HepG2 (cell line): Measurements from ENCODE around the gene HK3. TPM values are rescaled to one million over a fixed set of nuclear protein-coding genes. Genes with fewer than 3 reads are reported as not detected.

Experiments used
- ATAC-seq: fragments of 200-7000 bp; cut with Tn5 transposase; 3 replicates; pipeline ENCODE4 v1.9.1; 2020; ENCODE audit warnings: mild to moderate bottlenecking, moderate library complexity
- BruUV-seq: library from RNA; stranded (reverse); fragments of 400-500 nt; replicated peaks from 2 replicates; lab custom pipeline; 2021; lab: Mats Ljungman, UMichigan
- CTCF ChIA-PET: fragments of 300-600 bp; formaldehyde crosslinking; extraction: SDS; loops from one replicate; lab custom pipeline; 2021; ENCODE audit warnings: low total read pairs, inconsistent platforms, low intra/inter-chr PET ratio; lab: Yijun Ruan, JAX
- POLR2A ChIA-PET: fragments of 350-600 bp; sonication (Branson Sonifier 250); formaldehyde crosslinking; loops from one replicate; lab custom pipeline; 2020; ENCODE audit warnings: antibody characterized with exemption, inconsistent platforms; lab: Yijun Ruan, JAX
- DNase-seq: peaks from one replicate; pipeline ENCODE4 v3.0.0-alpha.2; 2015; ENCODE audit warnings: low spot score
- FAIRE-seq: peaks from 3 replicates; lab custom pipeline; 2011; peaks lifted over from hg19 to GRCh38; lab: Jason Lieb, UNC
- H2AFZ ChIP-seq: one replicate; pipeline ENCODE4 v1.6.1; 2011; ENCODE audit warnings: low read length, inconsistent platforms
- H3K27ac ChIP-seq: fragments of 300-600 bp; 3 replicates; pipeline ENCODE4 v1.8.0; 2011; ENCODE audit warnings: mixed run types, mild to moderate bottlenecking, mixed read lengths, low read length, inconsistent platforms; ENCODE audit not compliant: insufficient read depth; ENCODE audit errors: extremely low read length
- H3K27me3 ChIP-seq, 2 experiments: fragments of 200-600 bp in 1 of 2; 2 replicates in 1 of 2; 3 replicates in 1 of 2; pipeline versions ENCODE4 v1.6.0 to v1.8.0; 2011; ENCODE audit warnings: low read length in 2 of 2, mild to moderate bottlenecking in 2 of 2, moderate library complexity in 2 of 2, inconsistent platforms in 1 of 2; ENCODE audit not compliant: insufficient read depth in 2 of 2, control insufficient read depth in 1 of 2
- H3K36me3 ChIP-seq, 2 experiments: fragments of 200-600 bp in 1 of 2; replicated peaks in 1 of 2; 2 replicates in 1 of 2; 3 replicates in 1 of 2; pipeline versions ENCODE4 v1.5.1 to v1.8.0; 2011; ENCODE audit warnings: low read length in 2 of 2, inconsistent platforms in 1 of 2; ENCODE audit not compliant: insufficient read depth in 2 of 2, control insufficient read depth in 1 of 2
- H3K4me1 ChIP-seq: 2 replicates; pipeline ENCODE4 v1.5.1; 2012; ENCODE audit warnings: low read length, inconsistent platforms; ENCODE audit not compliant: insufficient read depth
- H3K4me2 ChIP-seq: 2 replicates; pipeline ENCODE4 v1.6.0; 2011; ENCODE audit warnings: low read depth, low read length, inconsistent platforms
- H3K4me3 ChIP-seq, 3 experiments: fragments of 200-600 bp in 1 of 3; sonication (generic), shearing (Covaris generic) in 1 of 3; replicated peaks in 1 of 3; 2 replicates each; pipeline ENCODE4 v1.5.1; 2011 to 2016; ENCODE audit warnings: low read length in 3 of 3, inconsistent platforms in 2 of 3, low read depth in 2 of 3, mild to moderate bottlenecking in 2 of 3, control low read depth in 1 of 3, mixed read lengths in 1 of 3; ENCODE audit not compliant: insufficient read depth in 1 of 3
- H3K79me2 ChIP-seq: one replicate; pipeline ENCODE4 v1.6.1; 2011; ENCODE audit warnings: low read length, inconsistent platforms; ENCODE audit not compliant: insufficient read depth
- H3K9ac ChIP-seq: 2 replicates; pipeline ENCODE4 v1.6.0; 2011; ENCODE audit warnings: mild to moderate bottlenecking, low read depth, low read length, inconsistent platforms; ENCODE audit not compliant: insufficient read depth
- H3K9me3 ChIP-seq: 2 replicates; pipeline ENCODE4 v1.5.1; 2012; ENCODE audit warnings: mild to moderate bottlenecking, low read length
- H4K20me1 ChIP-seq: 2 replicates; pipeline ENCODE4 v1.6.0; 2011; ENCODE audit warnings: inconsistent platforms, mild to moderate bottlenecking, low read length, moderate library complexity; ENCODE audit not compliant: insufficient read depth
- CAMTA2 ChIP-seq: sonication (generic); formaldehyde crosslinking; IDR thresholded peaks from 2 replicates; pipeline ENCODE4 v1.4.0; 2020; ENCODE audit warnings: mild to moderate bottlenecking, missing genetic modification reagents, borderline replicate concordance
- EHMT2 ChIP-seq: fragments of 200-600 bp; sonication (generic); IDR thresholded peaks from 2 replicates; pipeline ENCODE4 v1.7.0; 2017; ENCODE audit warnings: antibody characterized with exemption, low read depth, low read length, borderline replicate concordance
- GLI4 ChIP-seq: sonication (generic); formaldehyde crosslinking; IDR thresholded peaks from 2 replicates; pipeline ENCODE4 v1.5.1; 2020; ENCODE audit warnings: missing genetic modification reagents, mild to moderate bottlenecking, moderate library complexity, borderline replicate concordance
- MIXL1 ChIP-seq: IDR thresholded peaks from 2 replicates; pipeline ENCODE4 v1.6.1; 2016
- MNT ChIP-seq: fragments of 450-650 bp; IDR thresholded peaks from 2 replicates; pipeline ENCODE4 v1.6.1; 2016
- REL ChIP-seq: sonication (generic); formaldehyde crosslinking; conservative IDR thresholded peaks from 2 replicates; pipeline ENCODE4 v1.8.0; 2022; ENCODE audit warnings: mild to moderate bottlenecking, missing genetic modification reagents, moderate library complexity
- RFXANK ChIP-seq: IDR thresholded peaks from 2 replicates; pipeline ENCODE4 v1.6.1; 2016
- SCMH1 ChIP-seq: sonication (generic); formaldehyde crosslinking; IDR thresholded peaks from 2 replicates; pipeline ENCODE4 v1.9.0; 2021; ENCODE audit warnings: missing genetic modification reagents, mild to moderate bottlenecking, borderline replicate concordance
- SNAPC2 ChIP-seq: sonication (generic); formaldehyde crosslinking; IDR thresholded peaks from 2 replicates; pipeline ENCODE4 v1.8.1; 2022; ENCODE audit warnings: mild to moderate bottlenecking, missing genetic modification reagents
- TAF15 ChIP-seq: fragments of 200-400 bp; formaldehyde crosslinking; IDR thresholded peaks from one replicate; pipeline ENCODE4 v1.6.1; 2018; ENCODE audit warnings: mild to moderate bottlenecking, low read depth, low read length; ENCODE audit not compliant: poor library complexity, severe bottlenecking
- TBL1XR1 ChIP-seq: fragments of 150-350 bp; IDR thresholded peaks from 2 replicates; pipeline ENCODE4 v1.6.1; 2014; ENCODE audit warnings: borderline replicate concordance, low read length; ENCODE audit not compliant: partially characterized antibody
- THAP11 ChIP-seq: IDR thresholded peaks from 2 replicates; pipeline ENCODE4 v1.6.1; 2016; ENCODE audit warnings: missing biosample characterization, missing genetic modification reagents
- ZBTB44 ChIP-seq: sonication (generic); formaldehyde crosslinking; IDR thresholded peaks from 2 replicates; pipeline ENCODE4 v1.4.0; 2020; ENCODE audit warnings: missing genetic modification reagents
- ZNF749 ChIP-seq: sonication (generic); formaldehyde crosslinking; IDR thresholded peaks from 2 replicates; pipeline ENCODE4 v1.8.0; 2022; ENCODE audit warnings: mild to moderate bottlenecking, missing genetic modification reagents, moderate library complexity, borderline replicate concordance
- ZNF790 ChIP-seq: sonication (generic); formaldehyde crosslinking; IDR thresholded peaks from 2 replicates; pipeline ENCODE4 v1.8.0; 2022; ENCODE audit warnings: missing genetic modification reagents, mild to moderate bottlenecking, borderline replicate concordance
- ZNF850 ChIP-seq: sonication (generic); formaldehyde crosslinking; conservative IDR thresholded peaks from 2 replicates; pipeline ENCODE4 v1.9.0; 2021; ENCODE audit warnings: mild to moderate bottlenecking, missing genetic modification reagents
- in situ Hi-C: cut with HindIII; loops from 2 replicates; pipeline ENCODE4 v1.10.0; 2017; ENCODE audit warnings: low pct_unique_long_range_greater_than_20kb; ENCODE audit not compliant: extremely low pct_ligation_motif_present
- intact Hi-C: fragments of 100-400 bp; cut with micrococcal nuclease; formaldehyde crosslinking; loops from one replicate; pipeline ENCODE4 v1.10.0; 2022; ENCODE audit not compliant: unreplicated experiment
- polyA plus RNA-seq, 8 experiments: library from polyadenylated mRNA; depleted of rRNA in 3 of 8; stranded (reverse) in 7 of 8; unstranded in 1 of 8; fragments of >200 nt; fragmentation: Illumina TruSeq in 4 of 8; extraction: Trizol in 4 of 8; gene quantifications; 2 replicates each; pipeline versions ENCODE4 v1.2.1 to v1.2.3, GENCODE V29; 2011 to 2016; ENCODE audit warnings: low read depth in 4 of 8, missing spikeins in 1 of 8, mixed read lengths in 1 of 8; ENCODE audit not compliant: insufficient read depth in 1 of 8
- total RNA-seq, 5 experiments: library from RNA; depleted of rRNA; stranded (reverse); fragments of >200 nt; fragmentation: Illumina TruSeq; extraction: Trizol; gene quantifications; 2 replicates each; pipeline ENCODE4 v1.2.3, GENCODE V29; 2016; ENCODE audit warnings: low read depth in 1 of 5
- TF ChIP-seq, protein P1 (sequence below): IDR thresholded peaks from 2 replicates; pipeline ENCODE4 v1.6.1; 2016; ENCODE audit warnings: missing compliant biosample characterization, missing genetic modification reagents, borderline replicate concordance
- TF ChIP-seq, protein P2 (sequence below): sonication (generic); formaldehyde crosslinking; IDR thresholded peaks from 2 replicates; pipeline ENCODE4 v1.4.0; 2020; ENCODE audit warnings: missing genetic modification reagents, borderline replicate concordance

HK3 gene
- total and polyA plus RNA-seq, 2 of the 13 experiments (the other 11 are each of a cell fraction or from before 2014, with no cell fraction given), result not detected

DNA sequence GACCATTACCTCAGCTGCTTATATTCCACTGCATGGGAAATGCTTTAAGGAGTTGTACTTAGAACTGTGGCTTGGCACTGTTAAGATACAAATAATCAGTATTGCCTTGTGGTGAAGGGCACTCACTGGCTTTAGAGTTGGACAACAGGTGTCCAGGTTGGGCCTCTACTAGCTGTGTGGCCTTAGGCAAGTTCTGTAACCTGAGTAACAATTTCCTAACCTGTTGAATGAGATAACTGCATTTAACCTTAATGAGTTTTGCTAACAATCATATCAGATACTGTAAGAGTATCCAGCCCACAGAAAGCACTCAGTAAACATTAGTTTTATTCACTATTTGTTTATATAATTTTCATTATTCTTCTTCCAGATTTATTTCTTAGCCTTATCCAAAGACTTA lies 17.2 kb upstream of the HK3 start:
- Histone ChIP-seq H3K79me2 (no peaks in the 10 kb centered on the region), H3K27ac (no peak overlapping the region), H2AFZ (no peak overlapping the region), H3K4me2 (no peak overlapping the region), H3K4me1 (no peaks in the 10 kb centered on the region), H3K4me3 (no peak overlapping the region), H4K20me1 (0 out of 2 replicates have a peak, but pooled peaks cover 3% of the 10 kb centered on the region), H3K27me3 (no peaks in the 10 kb centered on the region)
- no peak for DNase-seq
- no peak for ATAC-seq
- no TSS peak for BruUV-seq
- ChIA-PET POLR2A (no interaction called here), CTCF (no interaction called here)
- in situ Hi-C loops, result no loop called here
- no peak for TF ChIP-seq EHMT2
- TF ChIP-seq SNAPC2 (CRISPR knock-in tag), result no peak
- no peak for TF ChIP-seq TBL1XR1
- no peak for TF ChIP-seq TAF15
- TF ChIP-seq THAP11, result no peak
- TF ChIP-seq MIXL1 (CRISPR knock-in tag), result no peak
- no peak for TF ChIP-seq ZBTB44 (CRISPR knock-in tag)
- no peak for TF ChIP-seq ZNF850 (CRISPR knock-in tag)
- no peak for TF ChIP-seq MNT
- TF ChIP-seq SCMH1 (CRISPR knock-in tag), result no peak
- no peak for TF ChIP-seq RFXANK (CRISPR knock-in tag)
- TF ChIP-seq GLI4, result no peak
- TF ChIP-seq, protein P1, sequence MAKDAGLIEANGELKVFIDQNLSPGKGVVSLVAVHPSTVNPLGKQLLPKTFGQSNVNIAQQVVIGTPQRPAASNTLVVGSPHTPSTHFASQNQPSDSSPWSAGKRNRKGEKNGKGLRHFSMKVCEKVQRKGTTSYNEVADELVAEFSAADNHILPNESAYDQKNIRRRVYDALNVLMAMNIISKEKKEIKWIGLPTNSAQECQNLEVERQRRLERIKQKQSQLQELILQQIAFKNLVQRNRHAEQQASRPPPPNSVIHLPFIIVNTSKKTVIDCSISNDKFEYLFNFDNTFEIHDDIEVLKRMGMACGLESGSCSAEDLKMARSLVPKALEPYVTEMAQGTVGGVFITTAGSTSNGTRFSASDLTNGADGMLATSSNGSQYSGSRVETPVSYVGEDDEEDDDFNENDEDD (CRISPR knock-in tag), result no peak
- no peak for TF ChIP-seq ZNF749
- no peak for TF ChIP-seq ZNF790 (CRISPR knock-in tag)
- TF ChIP-seq CAMTA2 (CRISPR knock-in tag), result no peak
- TF ChIP-seq REL (CRISPR knock-in tag), result no peak
- TF ChIP-seq, protein P2, sequence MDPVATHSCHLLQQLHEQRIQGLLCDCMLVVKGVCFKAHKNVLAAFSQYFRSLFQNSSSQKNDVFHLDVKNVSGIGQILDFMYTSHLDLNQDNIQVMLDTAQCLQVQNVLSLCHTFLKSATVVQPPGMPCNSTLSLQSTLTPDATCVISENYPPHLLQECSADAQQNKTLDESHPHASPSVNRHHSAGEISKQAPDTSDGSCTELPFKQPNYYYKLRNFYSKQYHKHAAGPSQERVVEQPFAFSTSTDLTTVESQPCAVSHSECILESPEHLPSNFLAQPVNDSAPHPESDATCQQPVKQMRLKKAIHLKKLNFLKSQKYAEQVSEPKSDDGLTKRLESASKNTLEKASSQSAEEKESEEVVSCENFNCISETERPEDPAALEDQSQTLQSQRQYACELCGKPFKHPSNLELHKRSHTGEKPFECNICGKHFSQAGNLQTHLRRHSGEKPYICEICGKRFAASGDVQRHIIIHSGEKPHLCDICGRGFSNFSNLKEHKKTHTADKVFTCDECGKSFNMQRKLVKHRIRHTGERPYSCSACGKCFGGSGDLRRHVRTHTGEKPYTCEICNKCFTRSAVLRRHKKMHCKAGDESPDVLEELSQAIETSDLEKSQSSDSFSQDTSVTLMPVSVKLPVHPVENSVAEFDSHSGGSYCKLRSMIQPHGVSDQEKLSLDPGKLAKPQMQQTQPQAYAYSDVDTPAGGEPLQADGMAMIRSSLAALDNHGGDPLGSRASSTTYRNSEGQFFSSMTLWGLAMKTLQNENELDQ (CRISPR knock-in tag), result no peak
- TF ChIP-seq, all 625 proteins: peak for 0
- intact Hi-C loops, result no loop called here
- H3K9me3 ChIP-seq, result no peaks in the 10 kb centered on the region
- no peak overlapping the region for H3K9ac ChIP-seq
- no peak for FAIRE-seq
- peaks cover 2 to 43% of the 10 kb centered on the region in 2 experiments; a peak in 4 of 5 replicates for H3K36me3 ChIP-seq
